ENCODE measurements around the gene STPG3.

GRCh38 chr9:137279741-137280473 is 28.8 kb downstream of the STPG3 start:
- TF ChIP-seq CTCF (IDR thresholded peaks at IDR 0.05) = no peak
- no peak for TF ChIP-seq EP300 (IDR thresholded peaks at IDR 0.05)
- TF ChIP-seq POLR2AphosphoS5 (IDR thresholded peaks at IDR 0.05) = no peak

Data from stomach (tissue), 4 donors.